ENCODE data around the gene PHPT1.
"Not testable (repeated sequence)": the region's sequence is repeated elsewhere in the genome, so short reads cannot be mapped to it uniquely, and the experiment has no call there.

DNA sequence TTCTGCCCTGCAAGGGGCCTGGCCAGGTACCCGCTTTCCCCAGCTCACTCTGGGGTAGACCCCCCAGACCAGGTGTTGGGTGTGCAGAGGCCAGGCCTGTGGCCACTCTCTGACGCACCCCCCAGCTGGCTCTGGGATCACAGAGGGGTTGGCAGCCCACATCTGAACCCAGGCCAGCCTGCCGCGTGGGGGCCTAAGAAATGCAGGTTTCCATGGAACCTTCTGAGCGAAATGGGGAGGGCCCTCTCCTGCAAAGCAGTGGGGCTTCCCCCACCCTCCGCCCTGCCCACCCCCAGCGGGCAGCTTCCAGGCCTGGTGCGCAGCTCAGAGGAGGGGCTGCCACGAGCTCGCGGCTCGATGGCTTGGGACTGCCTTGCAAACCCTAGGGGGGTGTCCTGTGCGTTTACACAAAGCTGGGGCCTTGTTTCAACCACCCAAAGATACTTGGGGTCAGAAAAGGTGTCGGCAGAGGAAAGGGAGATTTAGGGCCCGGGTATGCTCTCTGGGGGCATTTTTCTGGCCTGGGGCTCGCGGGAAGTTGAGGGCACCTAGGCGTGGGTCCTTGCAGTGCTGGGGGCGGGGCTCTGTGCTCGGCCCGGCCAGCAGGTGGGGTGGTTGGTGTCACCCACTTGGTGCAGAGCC lies 5.9 kb upstream of the PHPT1 start:
- TF ChIP-seq, protein P1, sequence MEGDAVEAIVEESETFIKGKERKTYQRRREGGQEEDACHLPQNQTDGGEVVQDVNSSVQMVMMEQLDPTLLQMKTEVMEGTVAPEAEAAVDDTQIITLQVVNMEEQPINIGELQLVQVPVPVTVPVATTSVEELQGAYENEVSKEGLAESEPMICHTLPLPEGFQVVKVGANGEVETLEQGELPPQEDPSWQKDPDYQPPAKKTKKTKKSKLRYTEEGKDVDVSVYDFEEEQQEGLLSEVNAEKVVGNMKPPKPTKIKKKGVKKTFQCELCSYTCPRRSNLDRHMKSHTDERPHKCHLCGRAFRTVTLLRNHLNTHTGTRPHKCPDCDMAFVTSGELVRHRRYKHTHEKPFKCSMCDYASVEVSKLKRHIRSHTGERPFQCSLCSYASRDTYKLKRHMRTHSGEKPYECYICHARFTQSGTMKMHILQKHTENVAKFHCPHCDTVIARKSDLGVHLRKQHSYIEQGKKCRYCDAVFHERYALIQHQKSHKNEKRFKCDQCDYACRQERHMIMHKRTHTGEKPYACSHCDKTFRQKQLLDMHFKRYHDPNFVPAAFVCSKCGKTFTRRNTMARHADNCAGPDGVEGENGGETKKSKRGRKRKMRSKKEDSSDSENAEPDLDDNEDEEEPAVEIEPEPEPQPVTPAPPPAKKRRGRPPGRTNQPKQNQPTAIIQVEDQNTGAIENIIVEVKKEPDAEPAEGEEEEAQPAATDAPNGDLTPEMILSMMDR (IDR thresholded peaks at IDR 0.05), result not testable (repeated sequence)
- not testable (repeated sequence) for TF ChIP-seq POLR2AphosphoS5 (IDR thresholded peaks at IDR 0.05)
